Ishikawa (cell line): ENCODE results near the gene RIMBP2.

Source experiments
- CEBPB ChIP-seq: IDR thresholded peaks from 2 replicates; pipeline ENCODE4 v1.6.1; 2012
- EP300 ChIP-seq: IDR thresholded peaks from 2 replicates; pipeline ENCODE4 v1.6.1; 2012; ENCODE audit warnings: borderline replicate concordance
- FOXM1 ChIP-seq: IDR thresholded peaks from 2 replicates; pipeline ENCODE4 v1.6.1; 2012; ENCODE audit warnings: low read depth, borderline replicate concordance
- RAD21 ChIP-seq: IDR thresholded peaks from 2 replicates; pipeline ENCODE4 v1.6.1; 2012; ENCODE audit warnings: low read depth
- YY1 ChIP-seq: IDR thresholded peaks from 2 replicates; pipeline ENCODE4 v1.6.1; 2012; ENCODE audit warnings: low read depth
- TF ChIP-seq, protein P1 (sequence below): IDR thresholded peaks from 2 replicates; pipeline ENCODE4 v1.6.1; 2012

DNA sequence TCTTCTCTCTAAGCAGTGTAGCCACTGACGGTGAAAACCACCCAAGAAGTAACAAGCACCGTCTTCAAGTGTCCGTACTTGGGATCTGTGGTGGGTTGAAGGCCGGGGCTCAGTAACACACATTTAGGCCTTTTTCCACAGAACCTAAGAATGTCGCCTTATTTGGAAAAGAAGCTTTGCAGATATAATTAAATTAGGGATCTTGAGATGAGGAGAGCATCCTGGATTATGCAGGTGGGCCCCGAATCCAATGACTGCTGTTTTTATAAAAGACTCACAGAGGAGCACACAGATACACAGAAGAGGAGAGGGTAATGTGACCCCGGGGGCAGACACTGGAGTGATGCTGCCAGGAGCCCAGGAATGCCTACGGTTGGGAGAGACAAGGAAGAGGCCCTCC lies 46.3 kb downstream of the RIMBP2 start:
- no peak for TF ChIP-seq RAD21
- no peak for TF ChIP-seq FOXM1
- TF ChIP-seq CEBPB, result no peak
- TF ChIP-seq, protein P1, sequence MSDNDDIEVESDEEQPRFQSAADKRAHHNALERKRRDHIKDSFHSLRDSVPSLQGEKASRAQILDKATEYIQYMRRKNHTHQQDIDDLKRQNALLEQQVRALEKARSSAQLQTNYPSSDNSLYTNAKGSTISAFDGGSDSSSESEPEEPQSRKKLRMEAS, result no peak
- no peak for TF ChIP-seq EP300
- no peak for TF ChIP-seq YY1
